HG02885 (cell line): ENCODE measurements around the gene TUBG1.
A peak's percentile ranks its signal among the peaks of the same experiment; 100 is the strongest.
"Not testable (repeated sequence)": the region's sequence is repeated elsewhere in the genome, so short reads cannot be mapped to it uniquely, and the experiment has no call there.

Experiments
- ATAC-seq: cut with Tn5 transposase; IDR thresholded peaks from one replicate; pipeline ENCODE4 v1.9.1; 2021; ENCODE audit warnings: mild to moderate bottlenecking; ENCODE audit not compliant: unreplicated experiment, poor library complexity

TUBG1 gene

GRCh38 chr17:42578282-42578869, 31.1 kb upstream of the TUBG1 start:
- peak; percentile 57 for ATAC-seq

GRCh38 chr17:42579794-42580551, 29.5 kb upstream of the TUBG1 start:
- no peak for ATAC-seq

GRCh38 chr17:42581744-42582270, 27.7 kb upstream of the TUBG1 start:
- no peak for ATAC-seq

GRCh38 chr17:42584880-42585279, 24.6 kb upstream of the TUBG1 start:
- ATAC-seq, result no peak

GRCh38 chr17:42585353-42585752, 24.1 kb upstream of the TUBG1 start:
- ATAC-seq, result no peak

GRCh38 chr17:42586514-42587230, 22.8 kb upstream of the TUBG1 start:
- ATAC-seq, result no peak

- ATAC-seq, result no peak
Observed at GRCh38 chr17:42590886-42591285, 18.6 kb upstream of the TUBG1 start.

GRCh38 chr17:42591411-42591810, 18.1 kb upstream of the TUBG1 start:
- ATAC-seq, result no peak

- ATAC-seq, result no peak
Observed at GRCh38 chr17:42596386-42596785, 13.1 kb upstream of the TUBG1 start.

GRCh38 chr17:42598905-42599304, 10.6 kb upstream of the TUBG1 start:
- no peak for ATAC-seq

DNA sequence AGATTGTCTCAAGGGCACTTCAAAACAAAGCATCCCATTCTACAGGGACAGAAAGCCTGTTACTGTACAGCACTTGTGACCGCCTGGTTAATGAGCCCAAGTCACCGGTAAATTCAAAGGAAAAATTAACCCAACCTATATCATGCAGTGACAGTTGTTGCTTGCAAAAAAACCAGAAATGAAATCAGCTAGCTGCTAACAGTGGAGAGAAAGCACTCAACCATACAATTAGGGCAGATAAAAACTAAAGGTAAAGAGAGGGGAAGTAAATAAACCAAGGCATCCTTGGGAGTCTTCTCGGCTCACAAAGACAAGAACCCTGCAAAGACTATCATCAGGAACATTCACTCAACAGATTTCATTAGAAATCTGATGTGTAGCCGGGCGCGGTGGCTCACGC, 6.2 kb upstream of the TUBG1 start:
- ATAC-seq, result no peak

DNA sequence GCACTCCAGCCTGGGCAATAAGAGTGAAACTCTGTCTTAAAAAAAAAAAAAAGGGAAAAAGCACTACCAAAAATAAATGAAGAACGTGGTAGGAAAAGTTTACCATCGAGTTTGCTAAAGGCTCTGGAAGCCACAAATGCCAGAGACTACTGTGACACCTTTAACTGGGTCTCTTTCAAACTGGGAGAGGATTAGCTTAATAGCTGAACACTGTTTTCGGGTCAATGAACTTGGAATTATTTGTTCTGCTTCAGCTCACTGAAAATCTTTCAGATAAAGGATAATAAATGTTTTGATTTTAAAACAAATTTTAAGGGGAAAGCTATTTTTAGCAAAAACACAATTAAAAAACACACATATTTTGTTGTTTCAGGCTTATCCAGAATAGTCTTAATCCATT, 1.7 kb upstream of the TUBG1 start:
- ATAC-seq, result no peak

- peak; percentile 33 for ATAC-seq
Observed at GRCh38 chr17:42608305-42609181, 940 bp upstream of the TUBG1 start.

DNA sequence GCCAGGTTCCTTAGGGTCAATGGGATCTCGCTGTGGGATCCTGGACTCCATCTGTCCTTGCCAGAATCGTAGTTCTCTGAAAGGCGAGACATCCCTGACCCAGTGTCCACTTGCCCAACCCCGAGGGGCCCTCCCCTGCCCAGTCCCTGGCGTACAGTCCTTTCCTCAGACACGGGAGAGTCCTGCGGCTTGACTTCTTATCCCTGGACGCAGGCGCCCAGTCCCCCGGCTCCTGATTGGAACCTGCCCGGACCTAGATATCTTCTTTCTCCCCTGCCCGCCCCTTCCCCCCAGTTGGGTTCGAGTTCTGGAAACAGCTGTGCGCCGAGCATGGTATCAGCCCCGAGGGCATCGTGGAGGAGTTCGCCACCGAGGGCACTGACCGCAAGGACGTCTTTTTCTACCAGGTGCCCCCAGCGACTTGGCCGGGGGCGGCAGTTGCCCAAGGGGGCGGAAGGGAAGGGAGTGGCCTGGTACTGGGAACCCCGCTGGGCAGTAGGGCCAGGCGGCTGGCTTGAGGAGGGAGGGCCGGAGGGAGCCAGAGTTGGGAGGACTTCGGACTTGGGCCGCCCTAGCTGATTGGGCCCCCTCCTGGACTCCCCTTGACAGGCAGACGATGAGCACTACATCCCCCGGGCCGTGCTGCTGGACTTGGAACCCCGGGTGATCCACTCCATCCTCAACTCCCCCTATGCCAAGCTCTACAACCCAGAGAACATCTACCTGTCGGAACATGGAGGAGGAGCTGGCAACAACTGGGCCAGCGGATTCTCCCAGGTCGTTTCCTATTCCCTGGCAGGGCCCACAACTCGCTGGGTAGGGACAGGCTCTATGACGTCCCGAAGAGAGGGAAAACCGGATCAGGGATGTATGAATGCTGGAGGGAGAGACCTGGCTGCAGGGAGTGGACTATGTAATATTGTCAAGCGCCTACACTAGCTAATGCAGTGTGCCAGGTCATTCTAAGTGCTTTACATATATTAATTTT, 625 bp downstream of the TUBG1 start:
- not testable (repeated sequence) for ATAC-seq

- no peak for ATAC-seq
Observed at GRCh38 chr17:42612013-42612412, 2.5 kb downstream of the TUBG1 start.

GRCh38 chr17:42613699-42614295, 4.3 kb downstream of the TUBG1 start:
- ATAC-seq, result no peak

GRCh38 chr17:42617956-42618431, 8.5 kb downstream of the TUBG1 start:
- ATAC-seq, result no peak

DNA sequence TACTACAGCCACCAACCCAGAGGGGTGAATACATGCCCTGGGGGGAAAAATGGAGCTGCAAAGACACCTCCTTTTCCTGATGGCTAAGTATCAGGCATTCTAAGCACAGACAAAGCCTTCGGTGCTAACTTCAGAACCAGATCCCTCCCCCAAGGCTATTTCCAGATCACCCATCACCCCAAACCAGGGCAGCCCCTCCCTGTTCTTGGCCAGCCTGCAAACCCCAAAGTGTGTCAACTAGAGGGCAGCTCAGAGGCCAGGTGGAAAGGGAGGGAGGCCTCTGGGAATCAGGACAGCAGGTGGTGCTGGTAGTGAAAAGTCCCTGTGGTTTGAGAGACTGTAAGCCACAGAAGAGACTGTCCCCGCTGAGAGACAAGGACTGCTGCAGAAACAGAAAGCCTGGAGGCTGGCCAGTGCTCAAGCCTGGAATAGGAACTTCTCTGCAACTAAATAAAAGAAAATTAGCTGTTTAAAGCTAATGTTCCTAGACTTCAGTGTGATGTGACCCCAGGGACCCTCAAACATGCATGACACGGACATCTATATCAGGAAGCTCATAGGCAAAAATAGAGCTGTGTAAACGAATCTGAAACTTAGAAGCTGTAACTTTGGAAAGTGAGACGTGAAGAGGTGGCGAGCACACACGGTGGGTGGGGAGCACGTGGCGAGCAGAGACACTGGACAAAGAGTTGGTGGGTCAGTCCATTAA, 9.1 kb downstream of the TUBG1 start:
- peak; percentile 77 for ATAC-seq
